Measurements from ENCODE around the gene ZBTB20.

The ZBTB20 gene

DNA sequence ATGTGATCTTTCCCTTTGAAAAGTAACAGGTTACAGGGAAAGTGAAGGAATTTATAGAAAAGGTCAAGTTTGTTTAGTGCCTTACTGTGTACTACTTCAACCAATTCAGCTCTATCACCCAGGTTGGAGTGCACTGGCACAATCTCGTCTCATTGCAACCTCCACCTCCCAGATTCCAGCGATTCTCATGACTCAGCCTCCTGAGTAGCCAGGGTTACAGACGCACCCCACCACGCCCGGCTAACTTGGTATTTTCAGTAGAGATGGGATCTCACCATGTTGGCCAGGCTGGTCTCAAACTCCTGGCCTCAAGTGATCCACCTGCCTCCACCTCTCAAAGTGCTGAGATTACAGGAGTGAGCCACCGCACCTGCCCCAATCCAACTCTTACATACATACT lies 279.7 kb downstream of the ZBTB20 start:
- no peak for DNase-seq

- no peak for DNase-seq
Measured at GRCh38 chr3:114866430-114866829, 280.7 kb downstream of the ZBTB20 start.

- DNase-seq: no peak
Measured at GRCh38 chr3:114864970-114865369, 282.1 kb downstream of the ZBTB20 start.

- no peak for DNase-seq
Measured at GRCh38 chr3:114863848-114864247, 283.2 kb downstream of the ZBTB20 start.

DNA sequence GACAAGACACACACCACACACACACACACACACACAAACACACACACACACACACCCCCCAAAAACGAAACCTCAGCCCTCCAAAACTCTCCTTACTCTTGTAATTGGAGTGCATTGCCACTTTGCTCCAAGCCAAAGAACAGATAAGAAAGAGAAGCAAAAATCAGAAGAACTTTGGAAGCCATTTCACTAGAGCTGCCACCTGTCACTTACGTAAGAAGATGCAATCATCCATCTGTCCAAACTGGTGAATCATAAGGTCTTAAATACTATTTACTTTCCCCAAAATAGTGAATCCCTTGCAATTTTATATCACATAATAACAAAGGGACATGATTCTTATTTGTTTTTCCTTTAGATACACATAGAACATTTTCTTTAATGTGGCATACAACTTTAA lies 285.4 kb downstream of the ZBTB20 start:
- no peak for DNase-seq

- no peak for DNase-seq
Measured at GRCh38 chr3:114860531-114860930, 286.6 kb downstream of the ZBTB20 start.

DNA sequence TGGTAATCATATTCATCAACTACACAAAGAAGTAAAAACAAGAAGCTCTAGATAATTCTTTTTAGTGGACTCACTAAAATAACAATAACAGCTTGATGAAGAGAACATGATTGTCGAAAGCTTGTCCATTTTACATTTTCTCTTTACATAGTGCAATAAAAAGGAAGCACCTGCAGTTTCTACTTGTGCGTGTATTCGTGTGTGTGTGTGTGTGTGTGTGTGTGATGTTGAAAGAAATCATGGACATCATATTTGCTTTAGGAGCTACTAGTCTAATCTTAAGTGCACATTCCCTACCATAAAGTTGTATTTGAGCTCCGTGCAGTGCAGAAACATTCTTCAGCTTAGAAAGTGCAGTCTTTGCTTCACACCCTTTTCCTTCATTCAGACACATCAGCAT lies 288.8 kb downstream of the ZBTB20 start:
- no peak for DNase-seq

DNA sequence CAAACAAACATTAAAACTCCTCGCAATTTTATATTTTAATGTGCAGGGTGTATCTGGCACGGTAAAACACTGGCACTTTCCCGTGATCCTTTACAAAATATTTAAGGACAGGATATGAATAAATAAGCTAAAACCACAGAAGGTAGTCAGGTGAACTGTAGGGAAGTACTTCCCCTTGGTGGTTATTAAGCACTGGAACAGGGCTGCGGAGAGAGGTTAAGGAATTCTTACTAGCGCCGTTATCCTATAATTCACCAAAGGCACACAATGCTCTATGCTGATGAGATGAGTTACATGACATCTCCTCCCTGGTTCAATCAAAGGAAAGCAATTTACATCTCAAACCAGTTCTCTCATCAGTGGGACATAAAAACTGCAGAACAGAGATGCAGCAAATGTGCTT lies 289.8 kb downstream of the ZBTB20 start:
- no peak for DNase-seq

DNA sequence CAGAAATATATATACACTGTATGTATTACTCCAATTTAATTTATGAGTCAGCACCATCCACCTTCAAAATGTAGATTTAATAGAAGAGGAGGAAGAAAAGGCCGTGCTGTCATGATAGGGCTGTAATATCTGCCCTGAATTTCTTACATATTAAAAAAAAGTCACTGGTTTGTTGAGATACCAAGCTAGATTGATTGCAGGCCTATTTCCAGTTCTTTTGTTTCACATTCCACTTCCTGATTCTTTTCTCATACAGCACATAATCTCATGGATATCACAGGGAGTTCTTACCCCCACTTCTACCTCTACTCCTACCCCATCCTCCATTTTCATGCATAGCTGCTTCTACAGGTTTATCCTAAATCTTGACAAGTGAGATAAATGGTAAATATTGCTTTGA lies 290.3 kb downstream of the ZBTB20 start:
- no peak for DNase-seq

DNA sequence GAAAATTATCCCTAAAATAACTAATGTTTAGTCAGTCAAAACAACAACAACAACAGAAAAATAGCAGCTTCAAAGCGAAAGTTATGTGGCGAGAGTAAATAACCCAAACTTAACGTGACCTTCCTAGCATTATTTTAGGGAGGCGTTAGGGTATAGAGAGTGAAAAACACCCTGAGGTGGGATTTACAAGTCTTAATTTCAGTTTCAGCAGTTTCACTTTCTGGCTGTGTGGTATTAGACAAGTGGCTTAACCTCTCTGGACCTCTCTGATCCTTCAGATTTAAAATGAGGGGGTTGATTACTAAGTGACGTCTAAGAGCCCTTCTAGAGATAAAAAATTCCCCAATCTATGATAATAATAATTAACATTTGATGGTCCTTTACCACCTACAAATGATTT lies 291.2 kb downstream of the ZBTB20 start:
- DNase-seq: no peak

DNA sequence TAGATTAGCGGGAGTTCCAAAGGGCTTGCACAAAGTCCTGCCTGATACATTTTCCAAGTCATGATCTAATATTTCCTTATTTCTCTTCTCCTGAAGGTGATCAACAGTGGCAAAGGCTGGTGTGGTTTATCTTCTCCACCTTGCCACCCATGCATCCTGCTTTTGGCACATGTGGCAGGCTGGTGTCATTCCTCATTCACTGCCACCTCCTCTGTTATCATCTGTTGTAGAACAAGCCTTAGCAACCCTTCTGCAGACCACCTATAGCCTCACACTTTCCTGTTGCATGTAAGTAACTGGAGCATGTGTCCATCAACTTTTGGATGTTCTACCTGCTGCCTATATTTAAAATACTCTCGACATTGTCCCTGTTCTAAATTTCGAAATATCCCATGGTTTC lies 294.1 kb downstream of the ZBTB20 start:
- no peak for DNase-seq

GRCh38 chr3:114850898-114851297 lies 296.2 kb downstream of the ZBTB20 start:
- no peak for DNase-seq

- no peak for DNase-seq
Measured at GRCh38 chr3:114848643-114849350, 298.3 kb downstream of the ZBTB20 start.

DNA sequence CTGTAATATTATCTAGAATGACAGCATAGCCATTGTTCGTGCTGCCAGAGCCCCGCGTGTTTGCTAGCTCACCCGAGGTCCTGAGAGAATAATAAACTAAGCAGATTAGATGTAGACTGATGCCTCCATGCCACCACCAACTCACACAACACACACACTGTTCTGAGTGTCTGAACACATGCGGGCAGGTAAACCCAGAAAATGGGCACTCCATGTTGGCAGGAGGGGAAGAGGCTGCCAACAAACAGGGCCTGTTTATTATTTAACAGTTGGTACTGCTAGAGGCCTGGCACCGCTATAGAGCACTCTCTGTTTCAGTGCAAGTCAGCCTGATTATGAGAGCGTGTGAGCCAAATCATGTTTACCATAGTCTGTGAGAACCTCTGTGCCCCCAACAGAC lies 299.0 kb downstream of the ZBTB20 start:
- no peak for DNase-seq

DNA sequence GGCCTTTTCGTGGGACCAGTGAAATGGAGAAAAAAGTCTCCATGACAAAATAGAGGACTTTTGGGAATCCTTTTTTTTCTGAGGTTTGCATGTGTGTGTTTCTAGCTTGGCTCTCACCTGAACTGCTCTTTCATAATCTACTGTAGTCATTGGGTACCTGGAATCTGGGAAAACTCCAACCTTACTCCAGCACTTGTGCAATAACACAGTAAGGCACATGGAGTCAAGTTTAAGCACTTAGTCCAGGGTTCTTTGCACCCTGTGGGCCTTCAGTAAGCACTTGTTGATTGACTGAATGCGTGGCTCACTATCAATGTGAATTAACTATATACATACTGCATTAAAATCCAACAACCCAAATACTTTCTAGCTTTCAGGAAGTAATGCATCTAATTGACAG lies 299.5 kb downstream of the ZBTB20 start:
- no peak for DNase-seq

- DNase-seq: no peak
Measured at GRCh38 chr3:114846779-114847178, 300.3 kb downstream of the ZBTB20 start.

GRCh38 chr3:114846252-114846651 lies 300.8 kb downstream of the ZBTB20 start:
- no peak for DNase-seq

GRCh38 chr3:114841515-114841914 lies 305.6 kb downstream of the ZBTB20 start:
- no peak for DNase-seq

DNA sequence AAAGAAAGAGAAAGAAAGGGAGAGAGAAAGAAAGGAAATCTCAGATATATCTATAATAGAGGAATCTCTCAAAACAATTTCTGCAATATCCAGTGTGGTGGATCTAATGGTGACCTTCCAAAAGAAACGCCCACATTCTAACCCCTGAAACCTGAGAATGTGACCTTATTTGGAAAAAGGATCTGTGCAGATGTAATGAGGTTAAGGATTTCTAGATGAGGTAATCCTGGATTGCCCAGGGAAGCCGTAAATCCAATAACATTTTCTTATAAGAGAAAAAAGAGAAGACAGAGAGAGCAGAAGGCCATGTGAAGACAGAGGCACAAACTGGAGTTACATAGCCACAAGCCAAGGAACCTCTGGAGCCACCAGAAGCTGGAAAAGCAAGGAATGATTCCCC lies 307.6 kb downstream of the ZBTB20 start:
- no peak for DNase-seq

- no peak for DNase-seq
Measured at GRCh38 chr3:114838025-114838424, 309.1 kb downstream of the ZBTB20 start.

- no peak for DNase-seq
Measured at GRCh38 chr3:114834175-114834940, 312.7 kb downstream of the ZBTB20 start.

GRCh38 chr3:114831861-114832260 lies 315.2 kb downstream of the ZBTB20 start:
- no peak for DNase-seq

GRCh38 chr3:114830652-114831051 lies 316.4 kb downstream of the ZBTB20 start:
- DNase-seq: no peak

GRCh38 chr3:114829783-114830182 lies 317.3 kb downstream of the ZBTB20 start:
- no peak for DNase-seq

DNA sequence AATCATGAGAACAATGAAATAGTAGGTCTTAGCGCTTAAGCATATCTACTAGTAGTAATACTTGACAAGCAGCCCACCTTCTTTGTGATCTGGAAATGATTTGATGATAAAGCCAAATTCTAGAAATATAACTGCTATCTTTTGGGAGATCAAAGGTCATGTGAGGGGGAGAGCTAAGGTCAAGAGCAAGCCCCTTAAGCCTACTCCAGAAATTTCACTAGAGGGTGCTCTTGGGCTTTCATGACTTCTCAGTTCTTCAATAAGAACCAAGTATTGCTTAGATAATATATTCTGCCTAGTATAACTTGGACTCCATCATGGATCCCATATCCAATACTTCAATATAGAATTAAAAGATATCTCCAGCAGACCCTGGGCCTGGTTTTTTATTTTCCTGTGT lies 319.6 kb downstream of the ZBTB20 start:
- DNase-seq: no peak
